Lower leg skin (tissue), 3 donors: ENCODE measurements around the gene CRYGC.
"Not testable (repeated sequence)": the region's sequence is repeated elsewhere in the genome, so short reads cannot be mapped to it uniquely, and the experiment has no call there.

ENCODE experiments used
- POLR2A ChIP-seq, 2 donors: fragments of 450-650 bp; IDR thresholded peaks; one replicate each; pipeline ENCODE4 v1.6.1; 2016 to 2017; ENCODE audit warnings: antibody characterized with exemption in 2 of 2, mild to moderate bottlenecking in 1 of 2, moderate library complexity in 1 of 2
- TF ChIP-seq, protein P1 (sequence below), 3 donors: fragments of 450-650 bp; IDR thresholded peaks; one replicate each; pipeline ENCODE4 v1.5.1; 2016; ENCODE audit warnings: antibody characterized with exemption in 3 of 3, mild to moderate bottlenecking in 3 of 3, moderate library complexity in 2 of 3

DNA sequence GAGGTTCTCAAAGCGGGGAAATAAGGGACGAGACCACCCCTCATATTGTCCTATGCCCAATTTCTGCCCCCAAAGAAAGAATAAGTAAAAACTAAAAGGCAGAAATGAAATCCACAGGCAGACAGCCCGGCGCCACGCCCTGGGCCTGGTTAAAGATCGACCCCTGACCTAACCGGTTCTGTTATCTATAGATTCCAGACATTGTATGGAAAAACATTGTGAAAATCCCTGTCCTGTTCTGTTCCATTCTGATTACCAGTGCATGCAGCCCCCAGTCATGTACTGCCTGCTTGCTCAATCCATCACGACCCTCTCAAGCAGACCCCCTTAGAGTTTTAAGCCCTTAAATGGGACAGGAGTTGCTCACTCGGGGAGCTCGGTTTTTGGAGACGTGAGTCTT, 12.2 kb downstream of the CRYGC start:
- TF ChIP-seq, protein P1, sequence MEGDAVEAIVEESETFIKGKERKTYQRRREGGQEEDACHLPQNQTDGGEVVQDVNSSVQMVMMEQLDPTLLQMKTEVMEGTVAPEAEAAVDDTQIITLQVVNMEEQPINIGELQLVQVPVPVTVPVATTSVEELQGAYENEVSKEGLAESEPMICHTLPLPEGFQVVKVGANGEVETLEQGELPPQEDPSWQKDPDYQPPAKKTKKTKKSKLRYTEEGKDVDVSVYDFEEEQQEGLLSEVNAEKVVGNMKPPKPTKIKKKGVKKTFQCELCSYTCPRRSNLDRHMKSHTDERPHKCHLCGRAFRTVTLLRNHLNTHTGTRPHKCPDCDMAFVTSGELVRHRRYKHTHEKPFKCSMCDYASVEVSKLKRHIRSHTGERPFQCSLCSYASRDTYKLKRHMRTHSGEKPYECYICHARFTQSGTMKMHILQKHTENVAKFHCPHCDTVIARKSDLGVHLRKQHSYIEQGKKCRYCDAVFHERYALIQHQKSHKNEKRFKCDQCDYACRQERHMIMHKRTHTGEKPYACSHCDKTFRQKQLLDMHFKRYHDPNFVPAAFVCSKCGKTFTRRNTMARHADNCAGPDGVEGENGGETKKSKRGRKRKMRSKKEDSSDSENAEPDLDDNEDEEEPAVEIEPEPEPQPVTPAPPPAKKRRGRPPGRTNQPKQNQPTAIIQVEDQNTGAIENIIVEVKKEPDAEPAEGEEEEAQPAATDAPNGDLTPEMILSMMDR (IDR thresholded peaks at IDR 0.05) = not testable (repeated sequence)
- not testable (repeated sequence) for TF ChIP-seq POLR2A (IDR thresholded peaks at IDR 0.05)
